Karpas-422 (cell line): ENCODE results near the gene CWC22. TPM values are rescaled to one million over a fixed set of nuclear protein-coding genes. Genes with fewer than 3 reads are reported as not detected.
"Not testable (repeated sequence)": the region's sequence is repeated elsewhere in the genome, so short reads cannot be mapped to it uniquely, and the experiment has no call there.

ENCODE experiments used
- DNase-seq: peaks from one replicate; pipeline ENCODE4 v3.0.0-alpha.2; 2015
- H2AFZ ChIP-seq: fragments of 200-600 bp; sonication (generic); 2 replicates; pipeline ENCODE4 v1.6.1; 2014; ENCODE audit warnings: antibody characterized with exemption, low read length, mixed read lengths
- H3K27ac ChIP-seq: fragments of 200-600 bp; sonication (generic); 2 replicates; pipeline ENCODE4 v1.5.1; 2014; ENCODE audit warnings: mild to moderate bottlenecking, low read length, moderate library complexity
- H3K27me3 ChIP-seq: fragments of 200-600 bp; sonication (generic); 2 replicates; pipeline ENCODE4 v1.6.1; 2014; ENCODE audit warnings: low read length, mixed read lengths
- H3K36me3 ChIP-seq: fragments of 200-600 bp; sonication (generic); 2 replicates; pipeline ENCODE4 v1.6.1; 2014; ENCODE audit warnings: low read length, mixed read lengths; ENCODE audit not compliant: insufficient read depth
- H3K4me1 ChIP-seq: fragments of 200-600 bp; sonication (generic); 2 replicates; pipeline ENCODE4 v1.6.1; 2014; ENCODE audit warnings: mild to moderate bottlenecking, low read length, mixed read lengths
- H3K4me2 ChIP-seq: fragments of 200-600 bp; sonication (generic); 2 replicates; pipeline ENCODE4 v1.6.1; 2014; ENCODE audit warnings: low read length, low read depth, mild to moderate bottlenecking; ENCODE audit not compliant: poor library complexity, severe bottlenecking
- H3K4me3 ChIP-seq: fragments of 200-600 bp; sonication (generic); 2 replicates; pipeline ENCODE4 v1.5.1; 2014; ENCODE audit warnings: mild to moderate bottlenecking, antibody characterized with exemption, low read length, mixed read lengths
- H3K79me2 ChIP-seq: fragments of 200-600 bp; sonication (generic); 2 replicates; pipeline ENCODE4 v1.6.1; 2014; ENCODE audit warnings: mild to moderate bottlenecking, low read length, mixed read lengths
- H3K9ac ChIP-seq: fragments of 200-600 bp; sonication (generic); 2 replicates; pipeline ENCODE4 v1.6.0; 2014; ENCODE audit warnings: low read length
- H3K9me2 ChIP-seq: fragments of 200-600 bp; sonication (generic), shearing (Covaris generic); replicated peaks from 2 replicates; pipeline ENCODE4 v1.6.0; 2014; ENCODE audit warnings: mild to moderate bottlenecking, low read length, moderate library complexity; ENCODE audit not compliant: insufficient read depth
- H3K9me3 ChIP-seq: fragments of 300-700, 200-600 bp; sonication (generic); 2 replicates; pipeline ENCODE4 v1.6.1; 2014; ENCODE audit warnings: low read length, mixed read lengths
- H4K20me1 ChIP-seq: fragments of 200-600 bp; sonication (generic); 2 replicates; pipeline ENCODE4 v1.6.1; 2014; ENCODE audit warnings: mild to moderate bottlenecking, antibody characterized with exemption, low read length, low read depth; ENCODE audit not compliant: insufficient read depth
- total RNA-seq: library from RNA; depleted of rRNA; stranded (reverse); fragments of >200 nt; shearing (Covaris generic); gene quantifications from 2 replicates; pipeline ENCODE4 v1.2.3, GENCODE V29; 2014; ENCODE audit warnings: low replicate concordance

CWC22 gene
- total RNA-seq, 1 experiment from 2014 or later: 23.7 TPM

DNA sequence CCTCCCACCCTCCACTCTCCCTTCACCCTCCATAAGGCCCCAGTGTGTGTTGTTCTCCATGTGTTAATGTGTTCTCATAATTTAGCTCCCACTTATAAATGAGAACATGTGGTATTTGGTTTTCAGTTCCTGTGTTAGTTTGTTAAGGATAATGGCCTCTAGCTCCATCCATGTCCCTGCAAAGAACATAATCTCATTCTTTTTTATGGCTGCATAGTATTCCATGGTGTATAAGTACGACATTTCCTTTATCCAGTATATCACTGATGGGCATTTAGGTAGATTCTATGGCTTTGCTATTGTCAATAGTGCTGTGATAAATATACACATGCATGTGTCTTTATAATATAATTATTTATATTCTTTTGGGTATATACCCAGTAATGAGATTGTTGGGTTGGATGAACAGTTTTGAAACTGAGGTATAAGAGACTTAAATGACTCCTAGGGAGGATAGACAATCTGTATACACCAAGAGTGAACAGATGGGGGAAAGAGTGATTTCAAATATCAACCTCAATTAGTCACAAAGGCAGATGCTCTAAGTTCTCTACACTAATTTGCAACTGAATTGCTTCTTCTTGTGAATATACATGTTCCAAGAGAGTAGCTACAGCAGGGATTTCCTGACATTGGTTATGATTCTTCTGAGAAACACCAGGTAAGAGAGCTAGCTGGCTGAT lies 23.7 kb downstream of the CWC22 start:
- Histone ChIP-seq H2AFZ (no peak overlapping the region), H3K27me3 (no peaks in the 10 kb centered on the region), H4K20me1 (no peaks in the 10 kb centered on the region), H3K36me3 (peaks cover 76% of the 10 kb centered on the region), H3K4me2 (no peak overlapping the region), H3K27ac (no peak overlapping the region), H3K79me2 (peaks cover 29% of the 10 kb centered on the region), H3K9me3 (no peaks in the 10 kb centered on the region), H3K9ac (no peak overlapping the region), H3K4me3 (no peak overlapping the region), H3K9me2 (no peaks in the 10 kb centered on the region), H3K4me1 (no peaks in the 10 kb centered on the region)
- no peak for DNase-seq

DNA sequence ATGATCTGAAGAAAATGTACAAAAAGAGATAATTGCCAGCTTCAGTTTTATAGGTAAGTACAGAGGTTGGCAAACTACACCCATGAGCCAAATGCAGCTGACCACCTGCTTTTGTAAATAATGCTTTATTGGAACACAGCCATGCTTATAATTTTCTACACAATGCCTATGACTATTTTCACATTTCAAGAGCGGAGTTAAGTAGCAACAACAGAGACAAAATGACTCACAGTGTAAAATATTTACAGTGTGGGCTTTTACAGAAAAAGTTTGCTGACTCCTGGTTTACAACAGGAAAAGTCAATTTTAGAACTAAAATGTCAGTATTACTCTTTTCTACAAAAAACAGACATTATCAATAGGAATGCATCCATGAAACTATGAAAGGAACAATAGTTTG lies 26.0 kb downstream of the CWC22 start:
- Histone ChIP-seq H3K9me3 (no peaks in the 10 kb centered on the region), H3K4me2 (no peak overlapping the region), H3K27ac (no peak overlapping the region), H2AFZ (no peak overlapping the region), H3K27me3 (no peaks in the 10 kb centered on the region), H3K4me1 (no peaks in the 10 kb centered on the region), H3K36me3 (peaks cover 72% of the 10 kb centered on the region), H3K79me2 (peaks cover 28% of the 10 kb centered on the region), H3K9me2 (no peaks in the 10 kb centered on the region), H4K20me1 (no peaks in the 10 kb centered on the region), H3K4me3 (no peak overlapping the region), H3K9ac (no peak overlapping the region)
- no peak for DNase-seq

DNA sequence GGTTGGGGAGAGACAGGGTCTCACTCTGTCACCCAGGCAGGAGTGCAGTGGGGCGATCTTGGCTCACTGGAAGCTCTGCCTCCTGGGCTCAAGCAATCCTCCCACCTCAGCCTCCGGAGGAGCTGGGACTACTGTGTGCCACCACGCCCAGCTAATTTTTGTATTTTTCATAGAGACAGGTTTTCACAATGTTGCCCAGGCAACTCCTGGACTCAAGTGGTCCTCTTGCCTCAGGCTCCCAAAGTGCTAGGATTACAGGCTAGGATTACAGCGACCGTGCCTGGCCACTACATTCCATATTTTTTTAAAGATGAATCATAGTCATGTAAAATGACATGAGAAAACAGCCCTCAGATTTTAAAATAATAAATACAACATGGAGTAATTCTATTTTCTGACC lies 32.3 kb downstream of the CWC22 start:
- H3K36me3 ChIP-seq: peaks cover 55% of the 10 kb centered on the region

DNA sequence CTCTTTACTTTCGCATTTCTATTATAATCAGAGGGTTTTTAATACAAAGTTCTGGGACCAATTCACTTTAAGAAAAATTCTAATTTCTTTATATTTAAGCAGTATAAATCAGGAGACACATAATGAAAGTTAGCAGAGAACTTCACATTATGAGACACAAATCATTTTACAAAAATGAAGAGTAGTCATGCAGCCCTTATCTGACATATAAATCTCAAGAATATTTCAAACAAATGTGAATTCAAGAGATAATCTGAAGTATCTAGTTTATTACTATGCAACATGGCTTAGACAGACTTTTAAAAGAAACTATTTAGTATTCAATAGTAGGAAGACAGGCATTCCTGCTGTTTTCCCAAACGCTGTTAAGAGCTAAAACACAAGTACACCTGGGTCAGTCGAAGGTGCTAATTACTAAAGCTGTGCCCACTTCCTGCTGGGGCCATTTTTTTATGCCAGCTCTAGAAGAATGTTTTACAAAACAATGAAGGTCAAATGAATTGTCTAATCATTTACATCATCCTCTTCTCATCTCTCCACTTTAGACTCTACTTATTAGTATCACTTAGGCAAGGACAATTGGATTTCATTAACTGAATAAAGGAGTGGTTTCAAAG lies 40.2 kb downstream of the CWC22 start:
- H3K4me2 ChIP-seq: no peak overlapping the region
- no peak overlapping the region for H3K27ac ChIP-seq
- no peak for DNase-seq
- no peaks in the 10 kb centered on the region for H3K9me3 ChIP-seq
- no peak overlapping the region for H3K9ac ChIP-seq
- no peak overlapping the region for H3K4me3 ChIP-seq
- H3K27me3 ChIP-seq: no peaks in the 10 kb centered on the region
- peaks cover 5% of the 10 kb centered on the region; the same call in 1 of the 2 replicates for H3K79me2 ChIP-seq
- no peaks in the 10 kb centered on the region for H3K4me1 ChIP-seq
- no peak overlapping the region for H2AFZ ChIP-seq
- H4K20me1 ChIP-seq: no peaks in the 10 kb centered on the region
- peaks cover 48% of the 10 kb centered on the region for H3K36me3 ChIP-seq
- no peaks in the 10 kb centered on the region for H3K9me2 ChIP-seq

More for the DNA sequence above, 32.3 kb downstream of the CWC22 start:
- no peak overlapping the region for H3K9ac ChIP-seq
- no peak overlapping the region for H2AFZ ChIP-seq
- H3K4me3 ChIP-seq: no peak overlapping the region
- H3K27ac ChIP-seq: no peak overlapping the region
- H3K9me3 ChIP-seq: no peaks in the 10 kb centered on the region
- peaks cover 42% of the 10 kb centered on the region for H3K79me2 ChIP-seq
- DNase-seq: no peak
- no peaks in the 10 kb centered on the region for H4K20me1 ChIP-seq
- H3K4me1 ChIP-seq: no peaks in the 10 kb centered on the region
- no peaks in the 10 kb centered on the region for H3K27me3 ChIP-seq
- H3K4me2 ChIP-seq: no peak overlapping the region
- no peaks in the 10 kb centered on the region for H3K9me2 ChIP-seq

DNA sequence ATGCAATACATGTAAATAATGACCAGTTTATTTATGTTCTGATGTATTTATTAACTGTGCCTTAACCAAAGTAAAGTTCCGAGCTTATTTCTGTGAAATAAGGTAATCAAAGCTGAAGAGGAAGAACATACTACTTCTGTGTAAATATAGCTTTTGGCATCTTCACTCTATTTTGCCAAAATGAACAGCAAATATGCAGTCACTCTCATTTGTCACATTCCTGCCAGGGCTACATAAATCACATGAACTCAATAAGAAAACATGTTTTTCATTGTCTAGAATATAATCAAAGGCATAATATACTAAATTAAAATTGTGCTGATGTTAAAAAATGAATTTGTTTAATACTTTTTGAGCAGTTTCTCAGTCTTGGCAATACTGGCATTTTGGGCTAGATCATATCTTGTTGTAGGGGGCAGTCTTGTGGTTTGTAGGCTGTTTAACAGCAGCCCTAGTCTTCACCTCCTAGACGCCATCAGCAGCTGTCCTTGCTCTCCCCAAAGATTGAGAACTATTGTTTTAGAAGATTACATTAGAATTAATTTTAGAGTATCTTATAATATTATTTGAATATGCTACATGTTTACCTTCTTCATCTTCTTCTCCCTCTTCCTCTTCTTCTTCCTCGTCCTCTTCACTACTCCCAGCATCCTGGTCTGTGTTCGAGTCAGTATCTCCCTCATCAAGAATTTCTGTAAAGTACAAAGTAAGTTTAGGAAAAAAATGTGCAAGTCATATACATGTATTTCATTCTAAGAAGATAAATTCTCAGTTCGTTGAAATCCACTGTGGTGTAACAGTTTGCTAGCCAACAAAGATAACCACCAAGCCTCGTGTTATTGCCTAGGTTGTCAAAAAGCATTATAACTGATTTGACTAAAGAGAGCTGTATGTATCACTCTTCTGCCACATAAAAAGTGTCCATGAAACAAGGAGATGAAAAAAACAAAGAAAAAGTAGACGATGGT lies 41.5 kb downstream of the CWC22 start:
- DNase-seq: no peak
- peaks cover under 1% of the 10 kb centered on the region; the same call in 1 of the 2 replicates for H3K79me2 ChIP-seq
- H4K20me1 ChIP-seq: no peaks in the 10 kb centered on the region
- H3K9me3 ChIP-seq: no peaks in the 10 kb centered on the region
- H3K4me1 ChIP-seq: no peaks in the 10 kb centered on the region
- no peak overlapping the region for H2AFZ ChIP-seq
- H3K4me2 ChIP-seq: no peak overlapping the region
- peaks cover 45% of the 10 kb centered on the region for H3K36me3 ChIP-seq
- H3K27me3 ChIP-seq: no peaks in the 10 kb centered on the region
- H3K9ac ChIP-seq: no peak overlapping the region
- H3K9me2 ChIP-seq: no peaks in the 10 kb centered on the region
- no peak overlapping the region for H3K27ac ChIP-seq
- H3K4me3 ChIP-seq: no peak overlapping the region

DNA sequence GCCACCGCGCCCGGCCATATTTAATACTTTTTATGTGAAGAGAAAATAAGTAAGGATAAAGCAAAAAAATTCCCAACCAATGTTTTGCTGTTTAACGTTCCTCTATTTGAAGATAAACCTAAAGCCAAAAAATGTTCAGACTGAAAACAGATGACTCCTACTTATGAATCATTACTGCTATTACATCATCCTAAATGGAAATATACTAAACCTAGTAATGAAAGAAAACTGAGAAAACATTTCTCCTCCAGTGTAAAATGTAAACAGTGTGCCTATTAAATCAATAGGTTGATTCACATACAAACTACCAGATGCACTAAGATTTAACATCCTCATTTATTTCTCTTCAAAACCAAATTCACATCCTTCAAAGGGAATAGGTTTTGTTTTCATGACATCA lies 43.5 kb downstream of the CWC22 start:
- Histone ChIP-seq H3K79me2 (peaks cover 7% of the 10 kb centered on the region), H2AFZ (no peak overlapping the region), H3K27me3 (no peaks in the 10 kb centered on the region), H4K20me1 (no peaks in the 10 kb centered on the region), H3K27ac (no peak overlapping the region), H3K9me2 (no peaks in the 10 kb centered on the region), H3K36me3 (peaks cover 45% of the 10 kb centered on the region), H3K9ac (no peak overlapping the region), H3K4me3 (no peak overlapping the region), H3K4me1 (no peaks in the 10 kb centered on the region), H3K9me3 (no peaks in the 10 kb centered on the region), H3K4me2 (no peak overlapping the region)
- no peak for DNase-seq

DNA sequence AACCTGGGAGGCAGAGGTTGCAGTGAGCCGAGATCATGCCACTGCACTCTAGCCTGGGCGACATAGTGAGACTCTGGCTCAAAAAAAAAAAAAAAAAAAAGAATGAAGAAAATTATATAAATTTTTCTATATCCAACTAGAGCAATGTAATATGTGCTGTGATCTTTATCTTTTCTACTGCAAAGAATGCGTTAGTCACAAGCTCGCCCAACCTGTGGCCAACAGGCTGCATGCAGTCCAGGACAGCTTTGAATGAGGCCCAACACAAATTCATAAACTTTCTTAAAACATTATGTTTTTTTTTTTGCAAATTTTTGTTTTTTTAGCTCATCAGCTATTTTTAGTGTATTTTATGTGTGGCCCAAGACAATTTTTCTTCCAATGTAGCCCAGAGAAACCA lies 48.8 kb downstream of the CWC22 start:
- H3K9me2 ChIP-seq, H3K9me3 ChIP-seq, DNase-seq, H3K27ac ChIP-seq, H3K9ac ChIP-seq, H3K79me2 ChIP-seq, H2AFZ ChIP-seq, H3K4me3 ChIP-seq, H3K4me1 ChIP-seq, H3K27me3 ChIP-seq, H3K4me2 ChIP-seq, H4K20me1 ChIP-seq: not testable (repeated sequence)
- peaks cover 53% of the 10 kb centered on the region; the same call in 1 of the 2 replicates for H3K36me3 ChIP-seq

DNA sequence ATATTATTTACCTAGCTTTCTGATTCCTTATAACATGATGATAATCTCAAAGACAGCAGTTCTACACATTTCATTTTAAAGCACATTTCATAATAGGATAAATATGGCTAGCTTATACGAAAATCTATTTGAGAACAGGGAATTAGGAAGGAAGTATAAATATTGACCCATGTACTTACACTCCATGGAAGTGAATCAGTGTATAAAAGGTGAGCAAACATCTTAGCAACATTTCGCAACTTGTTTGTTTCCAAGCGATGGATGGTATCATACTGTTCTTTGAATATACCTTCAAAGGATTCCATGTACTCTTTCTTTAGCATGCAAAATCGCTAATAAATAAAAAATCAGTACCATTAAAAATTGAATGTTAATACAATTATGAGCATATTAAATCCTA lies 53.1 kb downstream of the CWC22 start:
- H3K79me2 ChIP-seq: peaks cover 2% of the 10 kb centered on the region; the same call in 1 of the 2 replicates
- no peaks in the 10 kb centered on the region for H4K20me1 ChIP-seq
- H3K4me3 ChIP-seq: no peak overlapping the region
- no peaks in the 10 kb centered on the region for H3K9me2 ChIP-seq
- H2AFZ ChIP-seq: no peak overlapping the region
- peaks cover 5% of the 10 kb centered on the region for H3K4me1 ChIP-seq
- DNase-seq: no peak
- H3K9me3 ChIP-seq: no peaks in the 10 kb centered on the region
- H3K27ac ChIP-seq: no peak overlapping the region
- no peak overlapping the region for H3K4me2 ChIP-seq
- H3K36me3 ChIP-seq: peaks cover 71% of the 10 kb centered on the region
- no peaks in the 10 kb centered on the region for H3K27me3 ChIP-seq
- H3K9ac ChIP-seq: no peak overlapping the region
